Measurements from ENCODE around the gene FCMR. TPM values are rescaled to one million over a fixed set of nuclear protein-coding genes. Genes with fewer than 3 reads are reported as not detected.

The FCMR gene
- total RNA-seq, 2 experiments from 2014 or later: 49.6 to 52.1 TPM

DNA sequence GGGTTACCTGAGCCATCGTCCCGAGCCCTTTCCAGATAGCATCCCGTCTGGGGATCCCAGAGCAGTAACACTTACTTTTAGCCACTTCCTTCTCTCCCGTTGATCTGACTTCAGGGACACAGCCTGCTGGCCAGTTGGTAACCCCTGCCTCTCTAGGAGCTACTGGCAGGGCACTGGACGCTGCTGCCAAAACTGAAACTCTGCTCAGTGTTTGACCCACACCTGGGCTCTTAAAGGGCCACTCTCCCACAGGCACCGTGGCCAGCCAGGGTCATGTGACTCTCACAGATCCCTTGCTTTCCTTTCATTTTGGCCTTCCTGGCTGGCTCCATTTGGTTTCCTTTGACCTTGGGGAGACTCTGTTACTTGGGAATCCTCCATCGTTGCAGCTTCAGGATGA is 24.5 kb upstream of the FCMR start, which contains the start of gene PIGR:
Gene PIGR, minus strand, starts transcription at position 206 of the 400 bp plus-strand sequence. CDS start 5,935 bp downstream, outside the sequence.
- CTCF ChIA-PET: interaction anchor here (0.9 to 2.6 kb wide), 3 partner anchors 10 to 37 kb away, joined by 3 to 9 read pairs (median 5); no protein-coding TSS in a partner anchor
- DNase-seq: no peak
- peaks cover 2% of the 10 kb centered on the region for H3K27me3 Mint-ChIP-seq (ENCODE audit: low read depth)
- intact Hi-C loops (cut with micrococcal nuclease): no loop called here
- H3K27ac Mint-ChIP-seq: no peak within 1 kb of the TSS
- H3K36me3 Mint-ChIP-seq (ENCODE audit: low read depth): no peaks in the 10 kb centered on the region
- peaks cover 1% of the 10 kb centered on the region for H3K9me3 Mint-ChIP-seq
- H3K4me3 Mint-ChIP-seq: no peak within 1 kb of the TSS
- no peaks in the 10 kb centered on the region for H3K4me1 Mint-ChIP-seq (ENCODE audit: low read depth)

- no peak for DNase-seq
- no peak overlapping the region for H3K27ac Mint-ChIP-seq
- peaks cover 2% of the 10 kb centered on the region for H3K27me3 Mint-ChIP-seq (ENCODE audit: low read depth)
- H3K4me1 Mint-ChIP-seq (ENCODE audit: low read depth): no peaks in the 10 kb centered on the region
- CTCF ChIA-PET: interaction anchor here (0.9 to 2.6 kb wide), 4 partner anchors 10 to 61 kb away, joined by 3 to 9 read pairs (median 4); no protein-coding TSS in a partner anchor
- peaks cover 1% of the 10 kb centered on the region for H3K9me3 Mint-ChIP-seq
- no peaks in the 10 kb centered on the region for H3K36me3 Mint-ChIP-seq (ENCODE audit: low read depth)
- H3K4me3 Mint-ChIP-seq: no peak overlapping the region
- intact Hi-C loops (cut with micrococcal nuclease): no loop called here
Observed at GRCh38 chr1:206945779-206946178, 24.0 kb upstream of the FCMR start.

- intact Hi-C loops (cut with micrococcal nuclease): no loop called here
- CTCF ChIA-PET: interaction anchor here (1.2 to 2.6 kb wide), 2 partner anchors 11 to 62 kb away, joined by 3 to 9 read pairs; no protein-coding TSS in a partner anchor
Observed at GRCh38 chr1:206944703-206945102, 23.0 kb upstream of the FCMR start.

DNA sequence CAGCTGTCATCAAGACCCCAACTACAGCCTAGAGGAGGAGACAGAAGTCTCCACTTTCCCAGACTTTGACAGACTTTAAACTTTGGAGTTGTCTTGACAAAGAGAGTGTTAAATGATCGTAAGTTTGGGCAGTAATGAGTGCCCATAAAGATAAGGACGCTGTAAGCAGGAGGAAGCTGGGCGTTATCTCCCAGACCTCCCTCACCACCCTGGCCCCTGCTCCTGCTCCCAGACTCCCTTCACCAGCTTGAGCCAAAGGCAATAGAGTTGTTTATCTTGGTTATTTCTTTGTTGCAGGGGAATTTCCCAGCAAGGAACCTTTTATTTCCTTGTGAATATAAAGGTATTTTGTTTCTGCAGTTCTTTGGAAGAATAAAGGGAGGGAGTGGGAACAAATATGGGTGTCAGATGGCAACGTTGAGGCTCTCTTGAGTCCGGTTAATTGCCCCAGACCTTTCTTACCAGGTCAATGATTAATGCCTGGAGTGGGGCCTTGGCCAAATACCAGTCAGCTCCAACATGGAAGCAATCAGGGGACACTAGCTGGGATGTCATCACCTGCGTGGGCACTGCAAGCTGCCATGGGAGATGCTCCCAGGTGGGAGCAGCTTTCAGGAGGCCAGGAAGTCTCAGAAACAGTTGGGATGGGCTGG is 20.2 kb upstream of the FCMR start:
- H3K36me3 Mint-ChIP-seq (ENCODE audit: low read depth): no peaks in the 10 kb centered on the region
- H3K9me3 Mint-ChIP-seq: no peaks in the 10 kb centered on the region
- no peak overlapping the region for H3K4me3 Mint-ChIP-seq
- DNase-seq: no peak
- no peaks in the 10 kb centered on the region for H3K4me1 Mint-ChIP-seq (ENCODE audit: low read depth)
- intact Hi-C loops (cut with micrococcal nuclease): no loop called here
- no peak overlapping the region for H3K27ac Mint-ChIP-seq
- peaks cover 2% of the 10 kb centered on the region for H3K27me3 Mint-ChIP-seq (ENCODE audit: low read depth)
- CTCF ChIA-PET: interaction anchor here (0.6 to 1.5 kb wide), 4 partner anchors 10 to 57 kb away, joined by 3 to 5 read pairs (median 4); no protein-coding TSS in a partner anchor

More at GRCh38 chr1:206944703-206945102, 23.0 kb upstream of the FCMR start:
- Mint-ChIP-seq H3K4me1 (ENCODE audit: low read depth) (no peaks in the 10 kb centered on the region), H3K9me3 (no peaks in the 10 kb centered on the region), H3K4me3 (no peak overlapping the region), H3K27ac (no peak overlapping the region), H3K36me3 (ENCODE audit: low read depth) (no peaks in the 10 kb centered on the region), H3K27me3 (ENCODE audit: low read depth) (peaks cover 2% of the 10 kb centered on the region)
- DNase-seq: no peak

DNA sequence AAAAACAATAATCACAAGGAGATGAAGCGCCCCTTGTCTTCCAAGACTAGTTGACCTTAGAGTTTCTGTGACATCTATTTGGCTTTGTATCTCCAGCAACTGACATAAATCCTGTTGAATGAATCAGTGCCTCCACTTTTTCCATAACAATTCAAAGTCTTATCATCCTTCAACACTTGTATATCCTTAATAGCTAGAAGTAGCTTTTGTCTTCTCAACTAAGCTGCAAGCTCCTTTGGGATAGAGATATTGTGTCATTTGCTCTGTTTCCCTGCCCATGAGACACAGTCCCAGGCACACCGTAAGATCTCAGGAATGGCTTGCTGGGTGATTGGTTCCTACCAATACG is 18.8 kb upstream of the FCMR start:
- peaks cover 2% of the 10 kb centered on the region for H3K27me3 Mint-ChIP-seq (ENCODE audit: low read depth)

GRCh38 chr1:206939841-206940587 is 18.3 kb upstream of the FCMR start:
- CTCF ChIA-PET: interaction anchor here (0.7 to 1.1 kb wide), 2 partner anchors 8 to 276 kb away, joined by 3 read pairs; no protein-coding TSS in a partner anchor
- no peak overlapping the region for H3K27ac Mint-ChIP-seq
- no peaks in the 10 kb centered on the region for H3K4me1 Mint-ChIP-seq (ENCODE audit: low read depth)
- no peak for DNase-seq
- H3K4me3 Mint-ChIP-seq: no peak overlapping the region
- H3K9me3 Mint-ChIP-seq: no peaks in the 10 kb centered on the region
- no peaks in the 10 kb centered on the region for H3K27me3 Mint-ChIP-seq (ENCODE audit: low read depth)
- intact Hi-C loops (cut with micrococcal nuclease): no loop called here
- no peaks in the 10 kb centered on the region for H3K36me3 Mint-ChIP-seq (ENCODE audit: low read depth)

More for the DNA sequence above, 18.8 kb upstream of the FCMR start:
- intact Hi-C loops (cut with micrococcal nuclease): no loop called here
- H3K4me1 Mint-ChIP-seq (ENCODE audit: low read depth): no peaks in the 10 kb centered on the region
- CTCF ChIA-PET: interaction anchor here (0.7 to 1.1 kb wide), 2 partner anchors 8 to 277 kb away, joined by 3 read pairs; no protein-coding TSS in a partner anchor
- H3K27ac Mint-ChIP-seq: no peak overlapping the region
- H3K9me3 Mint-ChIP-seq: no peaks in the 10 kb centered on the region
- H3K4me3 Mint-ChIP-seq: no peak overlapping the region
- DNase-seq: no peak
- no peaks in the 10 kb centered on the region for H3K36me3 Mint-ChIP-seq (ENCODE audit: low read depth)

- Mint-ChIP-seq H3K4me1 (ENCODE audit: low read depth) (no peaks in the 10 kb centered on the region), H3K9me3 (no peaks in the 10 kb centered on the region), H3K27ac (no peak overlapping the region), H3K4me3 (no peak overlapping the region), H3K27me3 (ENCODE audit: low read depth) (no peaks in the 10 kb centered on the region), H3K36me3 (ENCODE audit: low read depth) (no peaks in the 10 kb centered on the region)
- DNase-seq: no peak
- CTCF ChIA-PET: interaction anchor here (1.1 to 1.2 kb wide), 2 partner anchors 66 to 173 kb away, joined by 3 read pairs; no protein-coding TSS in a partner anchor
- intact Hi-C loops (cut with micrococcal nuclease): no loop called here
Observed at GRCh38 chr1:206939131-206939530, 17.4 kb upstream of the FCMR start.

DNA sequence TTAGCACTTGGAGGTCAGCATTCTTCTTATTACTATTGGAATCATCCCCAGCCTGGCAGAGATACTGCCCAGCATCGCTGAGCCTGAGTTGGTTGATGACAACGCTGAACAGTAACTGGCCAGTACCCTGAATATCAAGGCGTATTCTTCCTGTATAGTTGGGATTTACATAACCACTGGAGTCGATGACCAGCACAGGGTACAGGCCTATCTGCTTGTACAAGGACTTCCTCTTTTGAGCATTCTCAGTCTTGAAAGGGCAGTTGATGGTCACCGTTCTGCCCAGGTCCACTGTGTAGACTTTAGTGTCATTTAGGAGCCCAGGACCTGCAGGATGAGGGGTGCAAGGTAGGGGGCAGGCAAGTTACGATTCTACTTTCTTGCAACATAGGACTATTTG is 15.7 kb upstream of the FCMR start:
- no peaks in the 10 kb centered on the region for H3K9me3 Mint-ChIP-seq
- H3K27ac Mint-ChIP-seq: no peak overlapping the region
- no peaks in the 10 kb centered on the region for H3K36me3 Mint-ChIP-seq (ENCODE audit: low read depth)
- H3K4me3 Mint-ChIP-seq: no peak overlapping the region
- H3K27me3 Mint-ChIP-seq (ENCODE audit: low read depth): no peaks in the 10 kb centered on the region
- CTCF ChIA-PET: interaction anchor here (0.6 to 12.1 kb wide), 7 partner anchors 11 to 467 kb away, joined by 3 to 124 read pairs (median 4); no protein-coding TSS in a partner anchor
- DNase-seq: no peak
- peaks cover 5% of the 10 kb centered on the region for H3K4me1 Mint-ChIP-seq (ENCODE audit: low read depth)
- intact Hi-C loops (cut with micrococcal nuclease): no loop called here

GRCh38 chr1:206935491-206936067 is 13.8 kb upstream of the FCMR start:
- Mint-ChIP-seq H3K9me3 (no peaks in the 10 kb centered on the region), H3K36me3 (ENCODE audit: low read depth) (no peaks in the 10 kb centered on the region), H3K27ac (no peak overlapping the region), H3K4me1 (ENCODE audit: low read depth) (peaks cover 18% of the 10 kb centered on the region), H3K27me3 (ENCODE audit: low read depth) (no peaks in the 10 kb centered on the region), H3K4me3 (no peak overlapping the region)
- intact Hi-C loops (cut with micrococcal nuclease): loop anchor here (1.0 to 2.0 kb wide), 2 partner anchors 47 to 143 kb away; no protein-coding TSS in a partner anchor
- CTCF ChIA-PET: interaction anchor here (0.9 to 13.0 kb wide), 24 partner anchors 8 to 1103 kb away, joined by 3 to 219 read pairs (median 4); partner anchors contain the start of genes FCAMR, FCMR and IL19
- peak; percentile 66 for DNase-seq

DNA sequence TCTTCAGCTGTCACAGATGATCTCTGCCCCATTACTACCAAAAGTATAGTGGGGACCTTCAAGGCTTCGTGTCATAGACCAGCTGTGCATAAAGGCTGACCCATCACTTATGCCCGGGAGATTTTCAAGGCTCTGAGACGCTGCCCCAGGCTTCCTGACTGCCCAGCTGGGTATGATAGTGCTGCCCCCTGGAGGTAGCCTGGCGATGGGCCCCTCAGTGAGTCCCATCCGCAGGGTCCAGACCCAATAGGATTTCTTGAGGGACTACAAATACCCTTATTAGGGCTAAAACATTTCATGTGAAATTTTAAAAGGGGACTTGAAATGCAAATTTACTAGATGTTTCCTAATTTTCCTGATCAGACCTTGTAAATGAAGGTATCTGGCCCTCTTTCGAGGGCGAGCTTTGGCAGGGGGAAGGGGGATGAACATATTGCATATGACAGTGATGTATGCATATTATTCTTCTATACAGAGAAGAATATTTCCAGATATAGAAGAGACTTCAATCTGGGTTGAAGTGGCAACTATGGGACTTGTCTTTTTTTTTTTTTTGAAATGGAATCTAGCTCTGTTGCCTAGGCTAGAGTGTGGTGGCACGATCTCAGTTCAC is 11.7 kb upstream of the FCMR start:
- Mint-ChIP-seq H3K4me3 (no peak overlapping the region), H3K9me3 (no peaks in the 10 kb centered on the region), H3K27me3 (ENCODE audit: low read depth) (no peaks in the 10 kb centered on the region), H3K4me1 (ENCODE audit: low read depth) (peaks cover 32% of the 10 kb centered on the region), H3K27ac (no peak overlapping the region), H3K36me3 (ENCODE audit: low read depth) (no peaks in the 10 kb centered on the region)
- intact Hi-C loops (cut with micrococcal nuclease): loop anchor here (1.0 kb wide), 3 partner anchors 21 to 124 kb away; partner anchors contain the start of gene IL20
- CTCF ChIA-PET: interaction anchor here (0.6 to 13.0 kb wide), 32 partner anchors 9 to 306 kb away, joined by 3 to 219 read pairs (median 6); partner anchors contain the start of genes FCAMR, FCMR, IL20 and PIGR
- peak; percentile 83 for DNase-seq

DNA sequence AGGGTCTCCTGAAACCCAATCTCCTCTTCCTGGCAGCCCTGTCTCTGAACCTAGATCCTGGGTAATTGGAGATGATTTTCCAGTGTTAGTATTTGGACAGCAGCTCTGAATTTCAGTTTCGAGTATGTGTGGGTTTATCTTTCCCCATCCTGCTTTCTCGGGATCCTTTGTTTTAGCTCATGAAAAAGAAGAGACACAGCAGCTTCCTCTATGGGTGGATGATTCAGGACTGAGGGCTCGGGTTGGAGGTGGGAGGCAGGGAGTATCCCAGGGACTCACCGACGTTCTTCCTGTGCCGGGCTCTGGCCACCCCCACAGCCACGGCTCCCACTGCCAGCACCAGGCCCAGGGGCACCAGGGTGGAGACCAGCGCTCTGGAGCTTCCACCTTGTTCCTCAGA is 10.4 kb upstream of the FCMR start:
- intact Hi-C loops (cut with micrococcal nuclease): no loop called here
- H3K27ac Mint-ChIP-seq: no peak overlapping the region
- peaks cover 42% of the 10 kb centered on the region for H3K4me1 Mint-ChIP-seq (ENCODE audit: low read depth)
- H3K9me3 Mint-ChIP-seq: no peaks in the 10 kb centered on the region
- H3K27me3 Mint-ChIP-seq (ENCODE audit: low read depth): no peaks in the 10 kb centered on the region
- no peaks in the 10 kb centered on the region for H3K36me3 Mint-ChIP-seq (ENCODE audit: low read depth)
- no peak for DNase-seq
- no peak overlapping the region for H3K4me3 Mint-ChIP-seq
- CTCF ChIA-PET: interaction anchor here (0.6 to 13.0 kb wide), 24 partner anchors 8 to 305 kb away, joined by 3 to 219 read pairs (median 6); partner anchors contain the start of genes FCMR, IL20 and PIGR
